GM12874 (cell line): ENCODE results near the gene NFE2L1.

Experiments used
- TF ChIP-seq, protein P1 (sequence below): IDR thresholded peaks from 2 replicates; pipeline ENCODE4 v1.5.1; 2011; ENCODE audit warnings: low read depth, mild to moderate bottlenecking, control low read depth, low read length, moderate library complexity; ENCODE audit not compliant: insufficient read depth

Gene NFE2L1

DNA sequence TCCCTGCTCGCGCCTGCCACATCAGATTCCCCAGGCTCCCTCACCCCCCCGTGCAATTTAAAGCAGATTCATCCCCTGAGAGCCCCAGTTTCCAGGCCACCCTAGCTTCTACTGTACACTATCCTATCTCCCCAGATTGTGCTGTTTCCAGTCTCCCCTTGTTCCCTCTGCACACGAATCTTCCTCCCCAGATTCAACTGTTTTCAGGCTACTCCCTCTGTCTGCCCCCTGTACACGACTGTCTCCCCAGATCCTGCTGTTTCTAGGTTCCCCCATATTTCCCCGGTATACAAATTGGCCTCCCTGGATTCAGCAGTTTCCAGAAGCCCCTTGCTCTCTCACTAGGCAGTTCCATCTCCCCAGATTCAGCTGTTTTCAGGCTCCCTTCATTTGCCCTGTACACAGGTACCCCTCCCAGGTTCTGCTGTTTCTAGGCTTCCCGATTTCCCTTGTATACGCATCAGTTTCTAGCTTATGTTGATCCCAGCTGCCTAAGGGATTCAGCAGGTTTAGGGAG is 33.5 kb upstream of the NFE2L1 start:
- TF ChIP-seq, protein P1, sequence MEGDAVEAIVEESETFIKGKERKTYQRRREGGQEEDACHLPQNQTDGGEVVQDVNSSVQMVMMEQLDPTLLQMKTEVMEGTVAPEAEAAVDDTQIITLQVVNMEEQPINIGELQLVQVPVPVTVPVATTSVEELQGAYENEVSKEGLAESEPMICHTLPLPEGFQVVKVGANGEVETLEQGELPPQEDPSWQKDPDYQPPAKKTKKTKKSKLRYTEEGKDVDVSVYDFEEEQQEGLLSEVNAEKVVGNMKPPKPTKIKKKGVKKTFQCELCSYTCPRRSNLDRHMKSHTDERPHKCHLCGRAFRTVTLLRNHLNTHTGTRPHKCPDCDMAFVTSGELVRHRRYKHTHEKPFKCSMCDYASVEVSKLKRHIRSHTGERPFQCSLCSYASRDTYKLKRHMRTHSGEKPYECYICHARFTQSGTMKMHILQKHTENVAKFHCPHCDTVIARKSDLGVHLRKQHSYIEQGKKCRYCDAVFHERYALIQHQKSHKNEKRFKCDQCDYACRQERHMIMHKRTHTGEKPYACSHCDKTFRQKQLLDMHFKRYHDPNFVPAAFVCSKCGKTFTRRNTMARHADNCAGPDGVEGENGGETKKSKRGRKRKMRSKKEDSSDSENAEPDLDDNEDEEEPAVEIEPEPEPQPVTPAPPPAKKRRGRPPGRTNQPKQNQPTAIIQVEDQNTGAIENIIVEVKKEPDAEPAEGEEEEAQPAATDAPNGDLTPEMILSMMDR, result no peak

DNA sequence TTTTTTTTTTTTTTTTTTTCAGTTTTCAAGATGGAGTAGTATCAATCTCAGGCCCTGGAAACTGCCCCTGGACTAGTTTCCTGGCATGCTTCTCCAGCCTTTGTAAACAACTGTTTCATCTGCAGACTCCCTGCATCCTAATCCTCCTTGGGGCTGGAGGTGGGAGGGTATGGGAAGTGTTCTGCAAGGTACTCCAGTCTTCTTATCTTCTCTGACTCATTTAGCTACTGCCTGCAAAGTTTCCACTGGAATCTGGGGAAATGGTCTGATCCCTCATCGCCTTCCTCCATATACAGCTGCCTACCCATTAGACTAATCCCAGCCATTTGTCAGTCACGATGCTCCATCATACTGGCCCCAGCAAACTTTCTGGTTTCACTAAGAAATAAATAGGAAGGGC is 32.0 kb upstream of the NFE2L1 start:
- TF ChIP-seq, protein P1, result no peak

DNA sequence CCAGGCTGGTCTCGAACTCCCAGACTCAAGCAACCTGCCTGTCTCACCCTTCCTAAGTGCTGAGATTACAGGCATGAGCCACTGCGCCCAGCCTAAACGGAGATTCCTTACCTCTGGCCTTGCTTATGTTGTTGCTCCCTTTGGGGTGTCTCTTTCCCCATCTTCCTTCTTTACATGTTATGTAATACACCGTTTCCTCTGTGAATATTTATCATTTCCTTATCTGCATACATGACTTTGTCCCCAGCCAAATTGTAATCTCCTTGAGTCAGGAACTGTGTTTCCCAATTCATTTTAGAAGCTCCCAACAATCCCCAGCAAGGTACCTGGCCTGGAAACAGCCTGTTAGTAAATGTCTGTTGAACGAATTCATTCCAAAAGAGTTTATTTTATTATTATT is 26.2 kb upstream of the NFE2L1 start:
- TF ChIP-seq, protein P1, result no peak

DNA sequence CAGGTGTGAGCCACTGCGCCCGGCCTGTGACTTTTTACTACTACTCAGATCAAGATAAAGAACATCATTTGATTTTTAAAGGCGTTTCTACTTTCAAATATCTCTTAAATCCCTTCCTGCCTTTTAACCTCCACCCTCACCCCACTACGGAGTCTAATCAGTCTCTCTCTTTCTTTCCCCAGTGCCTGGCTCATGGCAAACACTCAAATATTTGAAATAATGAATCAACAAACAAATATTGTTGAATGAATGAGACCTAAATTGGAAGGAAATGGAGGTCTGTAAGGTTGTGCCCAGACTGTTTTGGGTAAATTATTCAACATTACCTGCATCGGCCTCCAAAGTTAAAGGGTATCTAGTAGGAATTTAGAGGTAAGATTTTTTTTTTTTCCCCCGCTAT is 25.3 kb upstream of the NFE2L1 start:
- TF ChIP-seq, protein P1, result no peak

DNA sequence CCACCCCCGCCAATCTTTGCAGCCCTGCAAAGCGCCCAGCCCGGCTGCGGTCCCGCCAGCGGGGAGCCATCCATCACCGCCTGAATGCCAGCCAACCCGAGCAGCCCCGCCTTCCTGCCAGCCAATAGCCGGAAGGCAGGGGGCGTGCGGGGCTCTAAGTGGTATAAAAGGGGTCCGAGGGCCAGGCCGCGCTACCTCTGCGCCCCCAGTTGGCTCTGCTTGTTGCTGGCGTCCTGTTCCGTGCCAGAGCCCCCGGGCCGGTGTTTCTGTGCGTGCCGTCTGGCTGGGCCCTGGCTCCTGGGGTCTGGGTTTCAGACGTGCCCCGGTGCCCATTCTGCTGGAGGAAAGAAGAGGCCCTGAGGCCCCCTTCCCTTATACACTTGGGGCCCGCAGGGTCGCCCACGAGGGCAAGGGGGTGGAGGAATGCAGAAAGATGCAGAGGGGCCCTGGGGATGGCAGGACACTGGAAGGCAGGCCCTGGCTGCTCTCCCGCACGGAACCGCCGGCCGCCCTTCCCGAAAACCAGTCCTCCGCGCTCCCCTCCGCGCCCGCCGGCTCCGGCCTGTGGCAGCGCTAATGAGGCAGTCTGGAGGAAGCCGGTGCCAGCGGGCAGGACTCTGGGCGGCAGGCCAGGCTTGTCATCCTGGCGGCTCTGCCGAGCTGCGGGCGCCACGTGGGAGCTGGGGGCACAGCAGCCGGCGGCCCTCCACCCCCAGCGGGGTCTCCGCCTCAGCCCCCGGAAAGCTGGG is 24.6 kb upstream of the NFE2L1 start:
- TF ChIP-seq, protein P1, result peak; percentile 17; the same call in 1 of the 2 replicates

DNA sequence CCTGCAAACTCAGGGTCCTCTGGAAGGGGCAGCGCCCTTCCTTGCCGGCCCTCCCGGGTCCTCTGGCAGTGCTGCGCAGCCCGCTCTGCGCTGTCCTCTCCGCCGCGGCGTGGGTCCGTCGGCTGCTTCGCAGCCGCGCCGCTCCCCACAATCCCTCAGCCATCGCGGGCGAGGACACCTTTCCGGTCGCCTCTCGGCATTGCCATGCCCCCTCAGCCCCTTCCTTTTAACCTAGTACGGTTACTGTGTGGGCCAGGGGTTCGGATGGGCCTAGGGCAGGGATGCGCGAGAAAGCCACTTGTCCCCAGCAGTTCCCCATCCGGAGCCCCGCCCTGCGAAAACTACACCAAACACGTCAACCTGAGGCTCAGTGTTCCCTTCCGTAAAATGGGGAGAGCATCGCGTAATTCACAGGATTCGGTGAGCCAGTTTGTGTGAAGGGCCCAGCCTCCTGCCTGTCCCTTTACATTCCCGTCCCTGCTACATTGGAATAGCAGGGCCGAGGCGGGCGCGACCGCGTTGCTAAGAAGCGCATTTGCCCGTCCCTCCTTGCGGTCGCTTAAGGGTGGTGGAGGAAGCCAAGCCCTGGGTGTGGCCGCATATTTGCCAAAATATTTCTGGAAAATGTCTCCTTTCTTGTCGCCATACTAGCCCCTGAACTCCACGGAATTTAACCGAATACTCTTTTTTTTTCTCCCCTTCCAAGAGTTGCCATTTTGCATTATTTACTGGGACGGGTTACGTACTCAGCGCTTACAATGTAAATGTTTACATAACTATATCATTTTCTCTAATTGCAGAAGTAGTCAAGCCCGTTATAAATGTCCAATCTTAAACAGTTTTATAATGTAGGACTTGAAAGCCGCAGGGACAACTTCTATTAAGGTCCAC is 23.8 kb upstream of the NFE2L1 start:
- TF ChIP-seq, protein P1, result no peak
